ENCODE measurements around the gene TIMM23. TPM values are rescaled to one million over a fixed set of nuclear protein-coding genes. Genes with fewer than 3 reads are reported as not detected.

TIMM23 gene
- total RNA-seq, 1 experiment from 2014 or later, result 70.1 TPM

- H3K4me1 ChIP-seq (ENCODE audit: control insufficient read depth in 1 of 2, insufficient read depth in 2 of 2, low read length in 2 of 2), result peaks cover 4% of the 10 kb centered on the region in 2 experiments; a peak in 2 of 4 replicates
- no peak overlapping the region for H3K4me3 ChIP-seq (replicated peaks in 1 of 2; ENCODE audit: low read depth in 1 of 2, low read length in 2 of 2)
- no peaks in the 10 kb centered on the region for H4K20me1 ChIP-seq (ENCODE audit: insufficient read depth)
- no peaks in the 10 kb centered on the region for H3K9me3 ChIP-seq (ENCODE audit: control insufficient read depth in 1 of 2, insufficient read depth in 1 of 2, low read depth in 1 of 2, low read length in 2 of 2)
- H3K9ac ChIP-seq (ENCODE audit: low read length), result no peak overlapping the region
- ATAC-seq, result no peak
- no peaks in the 10 kb centered on the region for H3K36me3 ChIP-seq (ENCODE audit: control insufficient read depth in 1 of 2, insufficient read depth in 2 of 2, low read length in 2 of 2)
- no peaks in the 10 kb centered on the region for H3K79me2 ChIP-seq (ENCODE audit: insufficient read depth, low read length)
- no peak for DNase-seq (ENCODE audit: low read depth, low spot score)
- RAD21 ChIA-PET (ENCODE audit: low non-redundant PET in 1 of 2, low total read pairs in 2 of 2, uncharacterized antibody in 2 of 2, unreplicated experiment in 2 of 2), result no interaction called here
- no peak overlapping the region for H2AFZ ChIP-seq (ENCODE audit: low read depth, low read length, poor library complexity, severe bottlenecking)
- CTCF ChIA-PET, result no interaction called here
- no peak overlapping the region for H3K27ac ChIP-seq (ENCODE audit: low read depth, low read length)
- no peak for TF ChIP-seq CEBPB (IDR thresholded peaks at IDR 0.05; ENCODE audit: low read depth)
- TF ChIP-seq TCF7L2 (IDR thresholded peaks at IDR 0.05; ENCODE audit: borderline replicate concordance, extremely low read depth, insufficient read depth, insufficient read length), result no peak
- TF ChIP-seq REST (IDR thresholded peaks at IDR 0.05; ENCODE audit: low read depth), result no peak
- TF ChIP-seq CTCF (IDR thresholded peaks at IDR 0.05 in 2 of 3, conservative IDR thresholded peaks at IDR 0.05 in 1 of 3; ENCODE audit: borderline replicate concordance in 1 of 3, insufficient read depth in 1 of 3, low read depth in 2 of 3, low read length in 2 of 3), result no peak
- TF ChIP-seq ELF1 (IDR thresholded peaks at IDR 0.05; ENCODE audit: borderline replicate concordance, low read depth), result no peak
- TF ChIP-seq EZH2phosphoT487 (IDR thresholded peaks at IDR 0.05; ENCODE audit: borderline replicate concordance), result no peak
- TF ChIP-seq RAD21 (IDR thresholded peaks at IDR 0.05; ENCODE audit: low read depth), result no peak
- TF ChIP-seq ZNF274 (IDR thresholded peaks at IDR 0.05; ENCODE audit: low read depth, low read length), result no peak
- TF ChIP-seq POLR2AphosphoS5 (IDR thresholded peaks at IDR 0.05; ENCODE audit: low read depth, low read length), result no peak
- TF ChIP-seq FOSL1 (IDR thresholded peaks at IDR 0.05; ENCODE audit: low read depth), result no peak
- no peak for TF ChIP-seq EGR1 (IDR thresholded peaks at IDR 0.05; ENCODE audit: low read depth)
- TF ChIP-seq CBX3 (IDR thresholded peaks at IDR 0.05; ENCODE audit: low read depth), result no peak
- no peak for TF ChIP-seq ZBTB33 (IDR thresholded peaks at IDR 0.05; ENCODE audit: extremely low read depth, insufficient replicate concordance, low read length)
- no peak for TF ChIP-seq ATF3 (IDR thresholded peaks at IDR 0.05)
- no peak for TF ChIP-seq YY1 (IDR thresholded peaks at IDR 0.05; ENCODE audit: extremely low read depth, insufficient replicate concordance, low read depth, low read length)
- H3K9me2 ChIP-seq (ENCODE audit: insufficient read depth), result no peaks in the 10 kb centered on the region
- BruUV-seq (replicated peaks), result no TSS peak
- no peaks in the 10 kb centered on the region for H3K27me3 ChIP-seq (ENCODE audit: insufficient read depth, low read length)
- intact Hi-C loops (cut with micrococcal nuclease), result no loop called here
- H3K4me2 ChIP-seq (ENCODE audit: low read length), result no peak overlapping the region
- POLR2A ChIA-PET, result no interaction called here
These were observed 65.0 kb downstream of the TIMM23 start for GRCh38 chr10:46037107-46037825.
